C4-2B (cell line): Measurements from ENCODE around the gene CEP57L1.

ENCODE experiments used
- ZFX ChIP-seq: fragments of 450-650 bp; IDR thresholded peaks from 2 replicates; pipeline ENCODE4 v1.6.1; 2017
- TF ChIP-seq, protein P1 (sequence below): fragments of 450-650 bp; conservative IDR thresholded peaks from 2 replicates; pipeline ENCODE4 v1.5.1; 2017; ENCODE audit warnings: mild to moderate bottlenecking

- TF ChIP-seq, protein P1, sequence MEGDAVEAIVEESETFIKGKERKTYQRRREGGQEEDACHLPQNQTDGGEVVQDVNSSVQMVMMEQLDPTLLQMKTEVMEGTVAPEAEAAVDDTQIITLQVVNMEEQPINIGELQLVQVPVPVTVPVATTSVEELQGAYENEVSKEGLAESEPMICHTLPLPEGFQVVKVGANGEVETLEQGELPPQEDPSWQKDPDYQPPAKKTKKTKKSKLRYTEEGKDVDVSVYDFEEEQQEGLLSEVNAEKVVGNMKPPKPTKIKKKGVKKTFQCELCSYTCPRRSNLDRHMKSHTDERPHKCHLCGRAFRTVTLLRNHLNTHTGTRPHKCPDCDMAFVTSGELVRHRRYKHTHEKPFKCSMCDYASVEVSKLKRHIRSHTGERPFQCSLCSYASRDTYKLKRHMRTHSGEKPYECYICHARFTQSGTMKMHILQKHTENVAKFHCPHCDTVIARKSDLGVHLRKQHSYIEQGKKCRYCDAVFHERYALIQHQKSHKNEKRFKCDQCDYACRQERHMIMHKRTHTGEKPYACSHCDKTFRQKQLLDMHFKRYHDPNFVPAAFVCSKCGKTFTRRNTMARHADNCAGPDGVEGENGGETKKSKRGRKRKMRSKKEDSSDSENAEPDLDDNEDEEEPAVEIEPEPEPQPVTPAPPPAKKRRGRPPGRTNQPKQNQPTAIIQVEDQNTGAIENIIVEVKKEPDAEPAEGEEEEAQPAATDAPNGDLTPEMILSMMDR = no peak
- TF ChIP-seq ZFX = no peak
Observed at GRCh38 chr6:109105681-109106080, 10.4 kb downstream of the CEP57L1 start.
